Measurements from ENCODE around the gene LRRC31. TPM values are rescaled to one million over a fixed set of nuclear protein-coding genes. Genes with fewer than 3 reads are reported as not detected.

LRRC31 gene
- total RNA-seq, 2 donors from 2014 or later = not detected

DNA sequence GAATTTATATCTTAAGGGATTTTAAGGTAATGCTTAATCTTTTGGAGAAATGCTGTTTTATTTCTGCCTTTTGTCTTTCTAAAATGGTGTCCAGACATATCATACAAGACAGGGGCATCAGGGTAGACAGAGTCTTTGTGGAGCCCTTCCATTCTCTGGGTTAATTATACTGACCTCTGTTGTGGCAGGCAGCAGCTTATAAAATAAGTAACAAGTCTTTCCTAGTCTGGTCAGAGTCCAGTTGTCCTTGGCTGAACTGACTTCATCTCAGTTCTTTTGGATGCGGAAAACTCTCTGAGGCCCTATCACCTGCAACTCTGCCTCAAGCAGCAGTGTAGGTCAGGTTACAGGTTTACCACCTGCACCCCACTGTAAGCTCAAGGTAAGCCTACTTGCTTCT, 77.4 kb downstream of the LRRC31 start:
- TF ChIP-seq, protein P1, sequence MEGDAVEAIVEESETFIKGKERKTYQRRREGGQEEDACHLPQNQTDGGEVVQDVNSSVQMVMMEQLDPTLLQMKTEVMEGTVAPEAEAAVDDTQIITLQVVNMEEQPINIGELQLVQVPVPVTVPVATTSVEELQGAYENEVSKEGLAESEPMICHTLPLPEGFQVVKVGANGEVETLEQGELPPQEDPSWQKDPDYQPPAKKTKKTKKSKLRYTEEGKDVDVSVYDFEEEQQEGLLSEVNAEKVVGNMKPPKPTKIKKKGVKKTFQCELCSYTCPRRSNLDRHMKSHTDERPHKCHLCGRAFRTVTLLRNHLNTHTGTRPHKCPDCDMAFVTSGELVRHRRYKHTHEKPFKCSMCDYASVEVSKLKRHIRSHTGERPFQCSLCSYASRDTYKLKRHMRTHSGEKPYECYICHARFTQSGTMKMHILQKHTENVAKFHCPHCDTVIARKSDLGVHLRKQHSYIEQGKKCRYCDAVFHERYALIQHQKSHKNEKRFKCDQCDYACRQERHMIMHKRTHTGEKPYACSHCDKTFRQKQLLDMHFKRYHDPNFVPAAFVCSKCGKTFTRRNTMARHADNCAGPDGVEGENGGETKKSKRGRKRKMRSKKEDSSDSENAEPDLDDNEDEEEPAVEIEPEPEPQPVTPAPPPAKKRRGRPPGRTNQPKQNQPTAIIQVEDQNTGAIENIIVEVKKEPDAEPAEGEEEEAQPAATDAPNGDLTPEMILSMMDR (IDR thresholded peaks at IDR 0.05) = no peak
- Histone ChIP-seq H3K36me3 (peaks cover 6% of the 10 kb centered on the region), H3K27ac (no peak overlapping the region), H3K9me3 (no peaks in the 10 kb centered on the region), H3K4me3 (no peak overlapping the region), H3K4me1 (no peaks in the 10 kb centered on the region), H3K27me3 (no peaks in the 10 kb centered on the region)
- no peak for DNase-seq (ENCODE audit: low spot score)

- Histone ChIP-seq H3K36me3 (peaks cover 18% of the 10 kb centered on the region), H3K27ac (no peak overlapping the region), H3K27me3 (no peaks in the 10 kb centered on the region), H3K4me1 (no peaks in the 10 kb centered on the region), H3K9me3 (no peaks in the 10 kb centered on the region), H3K4me3 (no peak overlapping the region)
- no peak for DNase-seq (ENCODE audit: low spot score)
- TF ChIP-seq, protein P1 (IDR thresholded peaks at IDR 0.05) = no peak
Measured at GRCh38 chr3:169790687-169791429, 78.9 kb downstream of the LRRC31 start.

DNA sequence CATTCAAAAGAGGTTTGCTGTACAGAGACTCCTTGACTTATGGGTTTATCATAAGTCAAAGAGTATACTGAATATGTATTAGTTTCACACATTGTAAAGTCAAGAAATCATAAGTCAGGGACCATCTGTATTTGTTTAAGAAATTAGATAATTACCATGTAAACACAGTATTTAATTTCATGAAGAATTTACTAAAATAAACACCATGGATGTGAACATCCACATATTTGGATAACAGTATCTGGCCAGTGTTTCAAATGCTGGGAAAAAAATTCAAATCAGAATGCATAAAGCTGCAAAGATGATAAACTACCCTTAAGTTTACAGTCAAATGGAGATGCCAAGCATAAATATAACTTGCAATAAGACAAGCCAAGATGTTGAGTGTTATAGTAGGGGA, 79.5 kb downstream of the LRRC31 start:
- TF ChIP-seq, protein P1 (IDR thresholded peaks at IDR 0.05) = no peak
- H3K9me3 ChIP-seq = no peaks in the 10 kb centered on the region

More for the DNA sequence above, 79.5 kb downstream of the LRRC31 start:
- Histone ChIP-seq H3K4me3 (no peak overlapping the region), H3K27me3 (no peaks in the 10 kb centered on the region), H3K27ac (no peak overlapping the region), H3K36me3 (peaks cover 23% of the 10 kb centered on the region), H3K4me1 (no peaks in the 10 kb centered on the region)
- DNase-seq (ENCODE audit: low spot score) = no peak

Other genes starting within 250 kb of the LRRC31 start
- gene MECOM, start 206.2 kb downstream of the LRRC31 start, total RNA-seq = 10 to 100 TPM; 11.1 to 17.6 TPM
- 10 to 100 TPM; 53.6 to 61.6 TPM for gene TERC, start 104.9 kb downstream of the LRRC31 start, total RNA-seq
- 1 to 10 TPM in 1 of 2 donors, under 1 TPM in 1; 0.30 to 1.4 TPM for gene ACTRT3, start 100.4 kb downstream of the LRRC31 start, total RNA-seq
- 10 to 100 TPM; 10.2 to 11.2 TPM for gene MYNN, start 96.5 kb downstream of the LRRC31 start, total RNA-seq
- gene LRRIQ4, start 57.1 kb downstream of the LRRC31 start, total RNA-seq = under 1 TPM in 1 of 2 donors, not detected in 1; 0.43 TPM
- 1 to 10 TPM; 2.9 to 3.3 TPM for gene LRRC34, start 57.0 kb downstream of the LRRC31 start, total RNA-seq
- not detected for gene SAMD7, start 41.6 kb upstream of the LRRC31 start, total RNA-seq
- gene SEC62, start 96.9 kb upstream of the LRRC31 start, total RNA-seq = 10 to 100 TPM; 29.5 to 31.2 TPM
- under 1 TPM; 0.75 to 0.96 TPM for gene GPR160, start 168.1 kb upstream of the LRRC31 start, total RNA-seq

Measured in right atrium auricular region (tissue), 2 donors.